ENCODE measurements around the gene LEFTY2. TPM values are rescaled to one million over a fixed set of nuclear protein-coding genes. Genes with fewer than 3 reads are reported as not detected.

LEFTY2 gene
- total and polyA plus RNA-seq, 9 of the 15 experiments (the other 6 are each of a cell fraction or from before 2014, with no cell fraction given), result 0.04 to 0.14 TPM; not detected in 7

DNA sequence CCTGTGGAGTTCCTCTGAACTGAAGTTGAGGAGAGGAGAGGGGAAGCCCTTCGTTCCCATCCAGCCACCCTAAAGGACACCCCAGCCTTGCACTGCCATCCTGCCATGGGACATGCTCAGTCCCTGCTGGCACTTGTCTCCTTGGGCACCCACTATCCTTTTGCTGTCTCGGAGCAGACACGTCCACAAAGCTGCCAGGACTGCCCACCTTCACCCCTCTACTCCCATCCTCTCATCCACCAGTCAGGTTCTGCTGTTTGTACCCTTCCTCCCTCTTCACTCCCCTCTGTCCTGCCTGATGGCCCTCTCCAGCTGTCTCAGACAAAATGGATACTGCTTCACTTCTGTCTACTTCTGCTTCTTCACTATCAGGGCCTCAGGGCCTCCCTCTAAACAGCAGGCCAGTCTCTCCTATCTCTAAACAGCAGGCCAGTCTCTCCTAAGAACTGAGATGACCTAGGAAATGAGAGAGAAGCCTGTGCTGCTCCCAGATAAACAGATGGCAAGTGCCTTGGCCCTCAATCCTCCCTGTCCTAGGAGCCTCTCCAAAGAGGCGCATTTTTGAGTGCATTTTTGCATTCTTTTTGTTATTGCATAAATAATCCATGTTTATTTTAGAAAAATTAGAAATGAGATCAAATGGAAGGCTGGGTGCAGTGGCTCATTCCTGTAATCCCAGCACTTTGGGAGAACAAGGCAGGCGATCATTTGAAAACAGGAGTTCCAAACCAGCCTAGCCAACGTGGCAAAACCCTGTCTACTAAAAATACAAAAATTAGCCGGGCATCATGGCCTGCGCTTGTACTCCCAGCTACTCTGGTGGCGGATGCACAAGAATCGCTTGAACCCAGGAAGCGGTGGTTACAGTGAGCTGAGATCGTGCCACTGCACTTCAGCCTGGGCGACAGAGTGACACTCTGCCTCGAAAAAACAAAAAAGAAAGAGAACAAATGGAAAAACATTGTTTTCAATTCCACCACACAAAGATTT lies 12.5 kb downstream of the LEFTY2 start (continued):
- TF ChIP-seq, protein P1, sequence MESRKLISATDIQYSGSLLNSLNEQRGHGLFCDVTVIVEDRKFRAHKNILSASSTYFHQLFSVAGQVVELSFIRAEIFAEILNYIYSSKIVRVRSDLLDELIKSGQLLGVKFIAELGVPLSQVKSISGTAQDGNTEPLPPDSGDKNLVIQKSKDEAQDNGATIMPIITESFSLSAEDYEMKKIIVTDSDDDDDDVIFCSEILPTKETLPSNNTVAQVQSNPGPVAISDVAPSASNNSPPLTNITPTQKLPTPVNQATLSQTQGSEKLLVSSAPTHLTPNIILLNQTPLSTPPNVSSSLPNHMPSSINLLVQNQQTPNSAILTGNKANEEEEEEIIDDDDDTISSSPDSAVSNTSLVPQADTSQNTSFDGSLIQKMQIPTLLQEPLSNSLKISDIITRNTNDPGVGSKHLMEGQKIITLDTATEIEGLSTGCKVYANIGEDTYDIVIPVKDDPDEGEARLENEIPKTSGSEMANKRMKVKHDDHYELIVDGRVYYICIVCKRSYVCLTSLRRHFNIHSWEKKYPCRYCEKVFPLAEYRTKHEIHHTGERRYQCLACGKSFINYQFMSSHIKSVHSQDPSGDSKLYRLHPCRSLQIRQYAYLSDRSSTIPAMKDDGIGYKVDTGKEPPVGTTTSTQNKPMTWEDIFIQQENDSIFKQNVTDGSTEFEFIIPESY (CRISPR knock-in tag; IDR thresholded peaks at IDR 0.05), result peak; percentile 83
- TF ChIP-seq ATF1 (CRISPR knock-in tag; IDR thresholded peaks at IDR 0.05), result no peak
- TF ChIP-seq ATF1 (tag; IDR thresholded peaks at IDR 0.05), result peak; percentile 77
- TF ChIP-seq, protein P2, sequence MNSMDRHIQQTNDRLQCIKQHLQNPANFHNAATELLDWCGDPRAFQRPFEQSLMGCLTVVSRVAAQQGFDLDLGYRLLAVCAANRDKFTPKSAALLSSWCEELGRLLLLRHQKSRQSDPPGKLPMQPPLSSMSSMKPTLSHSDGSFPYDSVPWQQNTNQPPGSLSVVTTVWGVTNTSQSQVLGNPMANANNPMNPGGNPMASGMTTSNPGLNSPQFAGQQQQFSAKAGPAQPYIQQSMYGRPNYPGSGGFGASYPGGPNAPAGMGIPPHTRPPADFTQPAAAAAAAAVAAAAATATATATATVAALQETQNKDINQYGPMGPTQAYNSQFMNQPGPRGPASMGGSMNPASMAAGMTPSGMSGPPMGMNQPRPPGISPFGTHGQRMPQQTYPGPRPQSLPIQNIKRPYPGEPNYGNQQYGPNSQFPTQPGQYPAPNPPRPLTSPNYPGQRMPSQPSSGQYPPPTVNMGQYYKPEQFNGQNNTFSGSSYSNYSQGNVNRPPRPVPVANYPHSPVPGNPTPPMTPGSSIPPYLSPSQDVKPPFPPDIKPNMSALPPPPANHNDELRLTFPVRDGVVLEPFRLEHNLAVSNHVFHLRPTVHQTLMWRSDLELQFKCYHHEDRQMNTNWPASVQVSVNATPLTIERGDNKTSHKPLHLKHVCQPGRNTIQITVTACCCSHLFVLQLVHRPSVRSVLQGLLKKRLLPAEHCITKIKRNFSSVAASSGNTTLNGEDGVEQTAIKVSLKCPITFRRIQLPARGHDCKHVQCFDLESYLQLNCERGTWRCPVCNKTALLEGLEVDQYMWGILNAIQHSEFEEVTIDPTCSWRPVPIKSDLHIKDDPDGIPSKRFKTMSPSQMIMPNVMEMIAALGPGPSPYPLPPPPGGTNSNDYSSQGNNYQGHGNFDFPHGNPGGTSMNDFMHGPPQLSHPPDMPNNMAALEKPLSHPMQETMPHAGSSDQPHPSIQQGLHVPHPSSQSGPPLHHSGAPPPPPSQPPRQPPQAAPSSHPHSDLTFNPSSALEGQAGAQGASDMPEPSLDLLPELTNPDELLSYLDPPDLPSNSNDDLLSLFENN (IDR thresholded peaks at IDR 0.05; ENCODE audit: low read depth in 2 of 2, low read length in 2 of 2), result peak; percentile 17 to 98; a peak in 3 of 4 replicates
- no peak for TF ChIP-seq CBX2 (IDR thresholded peaks at IDR 0.05; ENCODE audit: insufficient read depth, low read length, poor library complexity, severe bottlenecking)
- 0 out of 2 replicates have a peak, but pooled peaks have one; percentile 63 for TF ChIP-seq TCFL5 (CRISPR knock-in tag; conservative IDR thresholded peaks at IDR 0.05)
- peak; percentile 72; the same call in 1 of the 2 replicates for TF ChIP-seq ZNF165 (CRISPR knock-in tag; IDR thresholded peaks at IDR 0.05; ENCODE audit: borderline replicate concordance)
- no peak; the same call in 1 of the 2 replicates for TF ChIP-seq ZNF143 (CRISPR knock-in tag; IDR thresholded peaks at IDR 0.05)
- peak; percentile 7 for TF ChIP-seq CHD4 (IDR thresholded peaks at IDR 0.05; ENCODE audit: insufficient read depth, insufficient replicate concordance, low read depth, low read length, poor library complexity, severe bottlenecking)
- TF ChIP-seq ILF3 (IDR thresholded peaks at IDR 0.05; ENCODE audit: borderline replicate concordance), result 0 out of 2 replicates have a peak, but pooled peaks have one; percentile 57
- TF ChIP-seq, protein P3, sequence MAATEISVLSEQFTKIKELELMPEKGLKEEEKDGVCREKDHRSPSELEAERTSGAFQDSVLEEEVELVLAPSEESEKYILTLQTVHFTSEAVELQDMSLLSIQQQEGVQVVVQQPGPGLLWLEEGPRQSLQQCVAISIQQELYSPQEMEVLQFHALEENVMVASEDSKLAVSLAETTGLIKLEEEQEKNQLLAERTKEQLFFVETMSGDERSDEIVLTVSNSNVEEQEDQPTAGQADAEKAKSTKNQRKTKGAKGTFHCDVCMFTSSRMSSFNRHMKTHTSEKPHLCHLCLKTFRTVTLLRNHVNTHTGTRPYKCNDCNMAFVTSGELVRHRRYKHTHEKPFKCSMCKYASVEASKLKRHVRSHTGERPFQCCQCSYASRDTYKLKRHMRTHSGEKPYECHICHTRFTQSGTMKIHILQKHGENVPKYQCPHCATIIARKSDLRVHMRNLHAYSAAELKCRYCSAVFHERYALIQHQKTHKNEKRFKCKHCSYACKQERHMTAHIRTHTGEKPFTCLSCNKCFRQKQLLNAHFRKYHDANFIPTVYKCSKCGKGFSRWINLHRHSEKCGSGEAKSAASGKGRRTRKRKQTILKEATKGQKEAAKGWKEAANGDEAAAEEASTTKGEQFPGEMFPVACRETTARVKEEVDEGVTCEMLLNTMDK (IDR thresholded peaks at IDR 0.05; ENCODE audit: borderline replicate concordance, insufficient read depth, low read depth, low read length, poor library complexity, severe bottlenecking), result no peak
- peak; percentile 83 for TF ChIP-seq ZNF311 (CRISPR knock-in tag; IDR thresholded peaks at IDR 0.05)
- TF ChIP-seq E2F3 (CRISPR knock-in tag; IDR thresholded peaks at IDR 0.05), result peak; percentile 79; the same call in 1 of the 2 replicates
